Transverse colon (tissue), 4 donors: ENCODE results near the gene LRRC2. TPM values are rescaled to one million over a fixed set of nuclear protein-coding genes. Genes with fewer than 3 reads are reported as not detected.

Source experiments
- DNase-seq: peaks from one replicate; pipeline ENCODE4 v3.0.0-alpha.2; 2019
- H3K27ac ChIP-seq, 4 donors: fragments of 200-600 bp; sonication (generic); 2 replicates each; pipeline ENCODE4 v1.5.1; 2016 to 2018; ENCODE audit warnings: inconsistent platforms in 4 of 4
- H3K27me3 ChIP-seq: fragments of 200-600 bp; sonication (generic); 2 replicates; pipeline ENCODE4 v1.5.1; 2017; ENCODE audit warnings: inconsistent platforms
- H3K36me3 ChIP-seq, 4 donors: fragments of 200-600 bp; sonication (generic); 2 replicates each; pipeline ENCODE4 v1.5.1; 2017 to 2019; ENCODE audit warnings: inconsistent platforms in 4 of 4
- H3K4me1 ChIP-seq, 4 donors: fragments of 200-600 bp; sonication (generic); 2 replicates each; pipeline ENCODE4 v1.5.1; 2017 to 2020; ENCODE audit warnings: inconsistent platforms in 4 of 4
- H3K4me3 ChIP-seq, 4 donors: fragments of 200-600 bp; sonication (generic); 1 replicate in 1 of 4; 2 replicates in 3 of 4; pipeline versions ENCODE4 v1.5.1 to v1.6.1; 2017 to 2019; ENCODE audit warnings: inconsistent platforms in 4 of 4
- H3K9me3 ChIP-seq, 2 donors: fragments of 200-600 bp; sonication (generic); 2 replicates each; pipeline ENCODE4 v1.5.1; 2017 to 2019; ENCODE audit warnings: inconsistent platforms in 2 of 2
- EP300 ChIP-seq: sonication (generic); formaldehyde crosslinking; IDR thresholded peaks from one replicate; pipeline ENCODE4 v1.6.1; 2017; ENCODE audit warnings: antibody characterized with exemption, low read depth
- POLR2A ChIP-seq: fragments of 450-650 bp; IDR thresholded peaks from one replicate; pipeline ENCODE4 v1.6.1; 2016; ENCODE audit warnings: antibody characterized with exemption, mild to moderate bottlenecking, moderate library complexity
- POLR2AphosphoS5 ChIP-seq, 3 donors: sonication (generic); formaldehyde crosslinking; IDR thresholded peaks; one replicate each; pipeline ENCODE4 v1.6.1; 2016; ENCODE audit warnings: antibody characterized with exemption in 3 of 3
- WGBS, 2 donors: methylation state at CpG; one replicate each; pipeline ENCODE4 v1.1.5; 2018; ENCODE audit warnings: low coverage in 1 of 2; 5-methylcytosine and 5-hydroxymethylcytosine counted together
- in situ Hi-C, 4 donors: fragments of 200-750 bp; cut with MboI; loops; one replicate each; pipeline versions ENCODE4 v1.15.0 to v1.15.1; 2017; ENCODE audit warnings: low sequenced_read_pairs in 3 of 4, low pct_ligation_motif_present in 1 of 4, low pct_unique_long_range_greater_than_20kb in 1 of 4
- intact Hi-C: fragments of 100-400 bp; cut with DNase I; formaldehyde crosslinking; loops from one replicate; pipeline ENCODE4 v1.15.1; 2023; ENCODE audit warnings: low total_unique reads
- total RNA-seq, 4 donors: library from RNA; depleted of rRNA; stranded (reverse); fragments of >200 nt; gene quantifications; one replicate each; pipeline ENCODE4 v1.1.0, GENCODE V29; 2016
- TF ChIP-seq, protein P1 (sequence below), 5 experiments: fragments of 200-600 bp in 3 of 5; fragments of 450-650 bp in 2 of 5; sonication (generic) in 3 of 5; IDR thresholded peaks; 1 replicate in 2 of 5; 2 replicates in 3 of 5; pipeline ENCODE4 v1.5.1; 2016 to 2017; ENCODE audit warnings: antibody characterized with exemption in 5 of 5, inconsistent platforms in 3 of 5, mild to moderate bottlenecking in 2 of 5, moderate library complexity in 1 of 5

The LRRC2 gene
- total RNA-seq, 4 donors from 2014 or later: 1.00 to 2.0 (median 1.6) TPM; not detected in 1

DNA sequence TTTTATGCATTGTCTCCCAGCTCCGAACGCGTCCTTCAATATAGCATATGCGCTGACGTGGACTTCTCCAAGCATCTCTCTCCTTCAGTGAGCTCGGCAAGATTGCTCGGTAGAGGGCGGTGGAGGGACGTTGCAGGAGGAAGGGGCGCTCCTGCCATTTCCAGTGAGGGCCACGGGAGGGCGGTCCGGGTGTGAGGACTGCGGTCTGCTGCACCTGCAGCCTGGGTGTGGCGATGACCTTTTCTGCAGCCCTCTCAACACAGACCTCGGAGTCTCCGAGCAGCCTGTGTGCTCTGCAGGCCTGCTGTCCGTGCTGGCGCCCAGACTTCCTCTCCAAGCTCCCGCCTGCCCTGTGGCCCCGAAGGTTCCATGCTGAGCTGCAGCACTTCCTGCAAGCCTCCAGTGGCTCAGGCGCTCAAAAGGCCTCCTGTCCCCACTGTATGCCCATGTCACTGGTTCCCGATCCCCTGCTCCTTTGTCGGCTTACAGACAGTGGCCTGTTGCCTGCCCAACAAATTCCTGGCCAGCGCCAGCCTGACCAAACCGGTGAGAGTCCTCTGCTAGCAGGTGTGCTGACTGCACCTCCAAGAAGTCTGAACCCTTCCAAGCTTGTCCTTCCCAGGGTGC lies 77.3 kb downstream of the LRRC2 start:
- 0 to 9% methylated on average over 5 to 25 of the region's 26 CpGs for whole genome bisulfite sequencing, 2 donors
- Histone ChIP-seq H3K4me3 (no peak overlapping the region), H3K27me3 (no peaks in the 10 kb centered on the region), H3K9me3 (no peaks in the 10 kb centered on the region), H3K4me1 (peaks cover 0 to 15% (median 4%) of the 10 kb centered on the region in 4 donors), H3K36me3 (no peaks in the 10 kb centered on the region), H3K27ac (peak overlapping the region in 1 of 4 donors; percentile 35)
- peak; percentile 97 for DNase-seq
- in situ Hi-C loops (loop anchor here (5.0 to 10.0 kb wide), 3 partner anchors 138 to 156 kb away; no protein-coding TSS in a partner anchor), intact Hi-C loops (loop anchor here (2.0 kb wide), 1 partner anchor 142 kb away; no protein-coding TSS in a partner anchor)
- peak in 2 of 3 donors; percentile 23 to 44 for TF ChIP-seq POLR2AphosphoS5 (IDR thresholded peaks at IDR 0.05)
- TF ChIP-seq EP300: no peak
- TF ChIP-seq, protein P1, sequence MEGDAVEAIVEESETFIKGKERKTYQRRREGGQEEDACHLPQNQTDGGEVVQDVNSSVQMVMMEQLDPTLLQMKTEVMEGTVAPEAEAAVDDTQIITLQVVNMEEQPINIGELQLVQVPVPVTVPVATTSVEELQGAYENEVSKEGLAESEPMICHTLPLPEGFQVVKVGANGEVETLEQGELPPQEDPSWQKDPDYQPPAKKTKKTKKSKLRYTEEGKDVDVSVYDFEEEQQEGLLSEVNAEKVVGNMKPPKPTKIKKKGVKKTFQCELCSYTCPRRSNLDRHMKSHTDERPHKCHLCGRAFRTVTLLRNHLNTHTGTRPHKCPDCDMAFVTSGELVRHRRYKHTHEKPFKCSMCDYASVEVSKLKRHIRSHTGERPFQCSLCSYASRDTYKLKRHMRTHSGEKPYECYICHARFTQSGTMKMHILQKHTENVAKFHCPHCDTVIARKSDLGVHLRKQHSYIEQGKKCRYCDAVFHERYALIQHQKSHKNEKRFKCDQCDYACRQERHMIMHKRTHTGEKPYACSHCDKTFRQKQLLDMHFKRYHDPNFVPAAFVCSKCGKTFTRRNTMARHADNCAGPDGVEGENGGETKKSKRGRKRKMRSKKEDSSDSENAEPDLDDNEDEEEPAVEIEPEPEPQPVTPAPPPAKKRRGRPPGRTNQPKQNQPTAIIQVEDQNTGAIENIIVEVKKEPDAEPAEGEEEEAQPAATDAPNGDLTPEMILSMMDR (IDR thresholded peaks at IDR 0.05): peak; percentile 91 to 100 (median 99)

DNA sequence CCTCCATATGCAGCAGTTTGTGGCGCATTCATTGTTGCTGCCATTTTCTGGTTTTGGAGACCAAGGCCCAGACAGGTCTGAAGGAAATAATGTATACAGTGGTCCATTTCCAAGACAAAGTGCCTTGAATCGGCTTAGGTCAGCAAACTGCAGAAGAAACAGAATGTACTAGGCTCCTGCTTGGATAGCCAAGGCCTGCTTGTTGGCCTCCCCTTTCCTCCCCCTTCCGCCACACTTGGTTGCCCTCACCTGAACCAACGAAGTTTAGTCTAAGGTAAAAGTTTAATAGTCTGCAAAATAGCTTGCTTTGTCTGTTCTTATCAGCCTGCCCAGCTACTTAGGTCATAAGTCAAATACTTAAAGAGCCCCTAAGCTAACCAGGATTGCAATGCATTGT lies 80.3 kb downstream of the LRRC2 start:
- no peak for DNase-seq
- intact Hi-C loops (no loop called here), in situ Hi-C loops (loop anchor here (5.0 to 10.0 kb wide), 3 partner anchors 142 to 159 kb away; no protein-coding TSS in a partner anchor)
- H3K36me3 ChIP-seq: no peaks in the 10 kb centered on the region
- H3K27me3 ChIP-seq: no peaks in the 10 kb centered on the region
- H3K4me1 ChIP-seq: peaks cover 0 to 15% (median 4%) of the 10 kb centered on the region in 4 donors
- H3K27ac ChIP-seq: no peak overlapping the region
- H3K4me3 ChIP-seq: no peak overlapping the region
- 76% methylated on average over 4 of the region's 4 CpGs; no CpG with 5 or more reads in 1 of the 2 donors for WGBS, 2 donors
- TF ChIP-seq POLR2A: no peak
- H3K9me3 ChIP-seq: no peaks in the 10 kb centered on the region

DNA sequence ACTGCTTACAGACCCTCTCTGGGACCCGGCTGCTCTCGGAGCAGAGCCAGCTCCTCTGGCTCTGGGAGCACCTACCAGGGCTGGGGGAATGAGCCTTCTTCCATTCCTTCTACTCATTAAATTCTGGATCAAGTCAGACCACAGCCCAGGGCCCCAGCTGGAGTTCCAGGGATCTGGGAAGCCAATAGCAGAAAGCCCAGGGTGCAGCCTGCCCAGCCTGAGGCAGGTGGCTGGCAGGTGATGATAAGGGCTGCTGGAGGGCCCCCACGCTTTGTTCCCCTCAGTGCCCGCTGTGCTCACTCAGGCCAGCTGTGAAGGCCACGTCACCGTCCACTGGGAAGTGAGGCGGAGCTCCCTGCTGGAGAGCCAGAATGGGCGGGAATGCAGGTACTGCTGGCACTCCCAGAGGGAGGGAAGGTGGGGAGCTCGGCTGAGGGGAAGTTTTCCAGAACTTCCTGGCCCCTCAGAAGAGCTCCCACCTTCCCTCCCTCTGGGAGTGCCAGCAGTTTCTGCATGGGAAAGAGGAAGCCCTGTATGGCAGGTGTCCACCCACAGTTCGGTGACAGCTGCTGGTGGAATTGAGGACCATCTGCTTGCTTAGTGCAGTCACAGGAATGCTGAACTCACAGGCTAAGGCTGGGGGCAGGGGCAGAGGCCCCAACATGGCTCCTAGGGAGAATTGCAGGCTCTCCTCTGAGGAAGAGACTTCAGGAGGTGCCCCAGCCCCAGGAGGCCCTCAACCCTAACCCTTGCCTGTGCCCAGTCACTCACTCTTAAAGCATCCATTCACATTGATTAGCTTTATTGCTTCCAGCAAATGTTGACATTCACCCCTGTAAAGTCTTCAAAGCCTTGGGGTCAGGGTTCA lies 81.0 kb downstream of the LRRC2 start:
- in situ Hi-C loops: loop anchor here (5.0 to 10.0 kb wide), 3 partner anchors 142 to 160 kb away; no protein-coding TSS in a partner anchor
- peak; percentile 45 for DNase-seq
- no peak for TF ChIP-seq POLR2A
- TF ChIP-seq POLR2AphosphoS5 (IDR thresholded peaks at IDR 0.05): no peak
- TF ChIP-seq EP300: no peak
- TF ChIP-seq, protein P1 (IDR thresholded peaks at IDR 0.05): no peak
- intact Hi-C loops: no loop called here
- Histone ChIP-seq H3K9me3 (no peaks in the 10 kb centered on the region), H3K27ac (peak overlapping the region in 1 of 4 donors; percentile 11), H3K4me3 (no peak overlapping the region), H3K27me3 (no peaks in the 10 kb centered on the region), H3K4me1 (peaks cover 0 to 15% (median 4%) of the 10 kb centered on the region in 4 donors), H3K36me3 (no peaks in the 10 kb centered on the region)
- WGBS, 2 donors: 47 to 87% methylated on average over 4 to 10 of the region's 10 CpGs

DNA sequence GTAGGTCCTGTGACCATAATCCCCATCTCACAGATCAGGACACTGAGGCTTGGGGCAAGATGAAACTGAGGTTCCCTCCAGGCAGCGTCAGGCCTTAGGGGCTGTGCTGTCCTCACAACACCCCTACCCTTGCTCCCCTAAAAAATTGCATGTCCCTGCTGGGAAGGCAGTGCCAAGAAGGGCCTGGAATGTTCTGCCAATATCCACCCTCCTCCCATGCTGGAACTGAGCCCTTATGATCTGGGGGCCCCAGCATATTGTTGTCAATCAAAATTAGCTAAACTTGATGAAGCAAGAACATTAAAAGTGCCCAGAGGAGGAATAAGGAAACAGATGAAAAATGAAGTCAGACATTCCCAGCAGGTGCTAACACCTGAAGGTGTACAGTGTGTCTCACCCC lies 81.7 kb downstream of the LRRC2 start:
- Histone ChIP-seq H3K36me3 (no peaks in the 10 kb centered on the region), H3K4me3 (no peak overlapping the region), H3K4me1 (peaks cover 0 to 15% (median 4%) of the 10 kb centered on the region in 4 donors), H3K9me3 (no peaks in the 10 kb centered on the region), H3K27ac (no peak overlapping the region), H3K27me3 (no peaks in the 10 kb centered on the region)
- TF ChIP-seq POLR2AphosphoS5 (IDR thresholded peaks at IDR 0.05): no peak
- TF ChIP-seq, protein P1 (IDR thresholded peaks at IDR 0.05): no peak
- TF ChIP-seq EP300: no peak
- no peak for TF ChIP-seq POLR2A
- 79 to 80% methylated on average over 1 of the region's 1 CpG for WGBS, 2 donors
- intact Hi-C loops (no loop called here), in situ Hi-C loops (loop anchor here in 3 of 4 donors (10.0 kb wide), 2 partner anchors 150 to 160 kb away; no protein-coding TSS in a partner anchor)
- no peak for DNase-seq
